ENCODE data around the gene LGALS14. TPM values are rescaled to one million over a fixed set of nuclear protein-coding genes. Genes with fewer than 3 reads are reported as not detected.

LGALS14 gene, protein sequence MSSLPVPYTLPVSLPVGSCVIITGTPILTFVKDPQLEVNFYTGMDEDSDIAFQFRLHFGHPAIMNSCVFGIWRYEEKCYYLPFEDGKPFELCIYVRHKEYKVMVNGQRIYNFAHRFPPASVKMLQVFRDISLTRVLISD
- not detected in 2 replicates for total RNA-seq

DNA sequence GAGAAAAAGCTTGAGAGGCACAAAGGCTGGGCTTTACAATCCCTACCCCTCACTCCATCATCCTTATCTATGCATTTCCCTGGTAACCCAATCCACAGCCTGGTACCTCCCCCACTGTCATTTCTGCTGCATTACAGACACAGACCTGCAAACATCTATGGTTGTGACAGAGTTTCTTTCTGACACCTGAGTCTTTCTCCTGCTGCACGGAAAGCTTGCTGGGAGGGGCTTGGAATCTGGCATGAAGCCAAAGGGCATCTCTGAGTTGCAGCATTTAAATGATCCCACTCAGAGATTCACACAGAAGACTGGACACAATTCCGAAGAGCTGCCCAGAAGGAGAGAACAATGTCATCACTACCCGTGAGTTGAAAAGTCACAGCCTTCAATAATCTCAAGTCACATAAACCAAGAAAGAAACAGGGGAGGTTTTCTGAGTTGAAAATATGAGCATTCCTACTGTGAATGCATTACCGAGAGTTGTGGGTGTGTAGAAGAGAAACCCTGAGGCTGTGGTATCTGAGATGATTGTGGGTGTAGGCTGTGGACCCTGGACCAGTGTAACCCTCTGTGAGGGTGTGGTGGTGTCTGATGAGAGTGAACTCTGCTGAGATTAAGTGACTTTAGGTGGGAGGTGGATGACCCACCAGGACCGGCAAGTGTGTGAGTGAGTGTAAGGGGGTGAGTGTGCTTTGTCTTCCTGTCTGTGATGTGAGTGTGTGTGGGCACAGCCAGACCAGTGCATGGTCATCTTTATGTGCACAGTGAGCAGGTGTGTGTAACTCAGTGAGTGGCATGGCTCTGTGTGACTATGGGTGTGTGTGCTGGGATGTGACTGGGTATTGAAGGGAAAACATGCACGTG is at the start of gene LGALS14:
Gene LGALS14, plus strand, starts transcription at position 301 of the 864 bp plus-strand sequence. Its CDS starts 48 bp downstream, at position 349.

DNA sequence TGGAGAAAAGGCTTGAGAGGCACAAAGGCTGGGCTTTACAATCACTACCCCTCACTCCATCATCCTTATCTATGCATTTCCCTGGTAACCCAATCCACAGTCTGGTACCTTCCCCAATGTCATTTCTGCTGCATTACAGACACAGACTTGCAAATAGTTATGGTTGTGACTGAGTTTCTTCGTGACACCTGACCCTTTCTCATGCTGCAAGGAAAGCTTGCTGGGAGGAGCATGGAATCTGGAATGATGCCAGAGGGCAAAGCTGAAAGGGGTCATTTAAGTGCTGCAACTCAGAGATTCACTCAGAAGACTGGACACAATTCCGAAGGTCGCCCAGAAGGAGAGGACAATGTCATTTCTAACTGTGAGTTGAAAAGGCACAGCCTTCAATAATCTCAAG is 48.7 kb upstream of the LGALS14 start, which contains the start of gene LGALS16:
Gene LGALS16, plus strand, starts transcription at position 301 of the 400 bp plus-strand sequence. Its CDS starts 49 bp downstream, at position 350.

DNA sequence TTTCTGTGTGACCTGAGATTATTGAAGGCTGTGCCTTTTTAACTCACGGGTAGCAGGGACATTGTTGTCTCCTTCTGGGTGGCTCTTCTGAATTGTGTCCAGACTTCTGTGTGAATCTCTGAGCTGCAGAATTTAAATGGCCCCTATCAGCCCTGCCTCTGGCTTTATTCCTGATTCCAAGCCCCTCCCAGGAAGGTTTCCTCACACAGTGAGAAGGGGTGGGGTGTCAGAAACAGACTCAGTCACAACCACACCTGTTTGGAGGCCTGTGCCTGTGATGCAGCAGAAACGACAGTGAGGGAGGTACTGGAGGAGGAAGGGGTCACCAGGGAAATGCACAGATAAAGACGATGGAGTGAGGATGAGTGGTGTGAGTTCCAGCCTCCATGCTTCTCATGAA is 33.6 kb downstream of the LGALS14 start, which contains the start of gene CLC:
Gene CLC, minus strand, starts transcription at position 139 of the 400 bp plus-strand sequence. Its CDS starts 77 bp downstream, at position 62.

Small RNA genes lying within 50 kb of the gene (small RNA-seq; reads per million reads assigned to genes)
- gene RPS29P27: not detected

Other genes with a start within 250 kb of the LGALS14 start
- 32.9 and 33.4 TPM in 2 replicates for gene TIMM50, start 223.6 kb upstream of the LGALS14 start, total RNA-seq
- gene DLL3, start 205.5 kb upstream of the LGALS14 start, total RNA-seq: not detected in 2 replicates
- not detected in 2 replicates for gene SELENOV, start 189.3 kb upstream of the LGALS14 start, total RNA-seq
- gene EID2B, start 171.6 kb upstream of the LGALS14 start, total RNA-seq: 3.7 and 4.4 TPM in 2 replicates
- 9.0 and 9.2 TPM in 2 replicates for gene EID2, start 164.3 kb upstream of the LGALS14 start, total RNA-seq
- gene LGALS13, start 102.0 kb upstream of the LGALS14 start, total RNA-seq: not detected in 2 replicates
- not detected in 2 replicates for gene LGALS16, start 48.6 kb upstream of the LGALS14 start, total RNA-seq
- gene CLC, start 33.5 kb downstream of the LGALS14 start, total RNA-seq: not detected in 2 replicates
- gene LEUTX, start 74.4 kb downstream of the LGALS14 start, total RNA-seq: not detected in 2 replicates
- 14.8 and 18.7 TPM in 2 replicates for gene DYRK1B, start 129.7 kb downstream of the LGALS14 start, total RNA-seq
- gene FBL, start 141.9 kb downstream of the LGALS14 start, total RNA-seq: 52.9 and 54.0 TPM in 2 replicates
- gene FCGBP, start 230.2 kb downstream of the LGALS14 start, total RNA-seq: 0.32 and 0.36 TPM in 2 replicates

All from hair follicle dermal papilla cell (primary cell).